BE2C (cell line): Measurements from ENCODE around the gene NDUFB10.
A peak's percentile ranks its signal among the peaks of the same experiment; 100 is the strongest.

ENCODE experiments used
- DNase-seq: peaks from one replicate; pipeline ENCODE4 v3.0.0-alpha.2; 2020
- H3K27me3 ChIP-seq: fragments of 250-450 bp; sonication (Bioruptor Pico); 2 replicates; pipeline ENCODE4 v1.5.1; 2020; ENCODE audit warnings: mild to moderate bottlenecking
- H3K36me3 ChIP-seq: fragments of 250-450 bp; sonication (Bioruptor Pico); 2 replicates; pipeline ENCODE4 v1.5.1; 2020; ENCODE audit warnings: mild to moderate bottlenecking
- H3K4me1 ChIP-seq: fragments of 250-450 bp; sonication (Bioruptor Pico); 2 replicates; pipeline ENCODE4 v1.5.1; 2020
- H3K4me3 ChIP-seq: 2 replicates; pipeline ENCODE4 v1.5.1; 2011; ENCODE audit warnings: low read depth, low read length
- H3K9me3 ChIP-seq: fragments of 250-450 bp; sonication (Bioruptor Pico); 2 replicates; pipeline ENCODE4 v1.5.1; 2020
- CTCF ChIP-seq: IDR thresholded peaks from 2 replicates; pipeline ENCODE4 v1.5.1; 2012; ENCODE audit warnings: mild to moderate bottlenecking, low read depth, low read length

NDUFB10 gene

GRCh38 chr16:1981398-1981836 lies 22.1 kb downstream of the NDUFB10 start, which contains the start of gene NOXO1:
NOXO1 (minus strand) TSS chr16:1981469; CDS start chr16:1981179, 290 bp downstream.
- H3K36me3 ChIP-seq, result peaks cover 32% of the 10 kb centered on the region
- peaks cover 3% of the 10 kb centered on the region; the same call in 1 of the 2 replicates for H3K4me1 ChIP-seq
- no peak for DNase-seq
- TF ChIP-seq CTCF, result no peak
- no peaks in the 10 kb centered on the region for H3K9me3 ChIP-seq
- H3K4me3 ChIP-seq, result no peak within 1 kb of the TSS
- H3K27me3 ChIP-seq, result peaks cover 13% of the 10 kb centered on the region; the same call in 1 of the 2 replicates

- H3K4me1 ChIP-seq, result peaks cover 3% of the 10 kb centered on the region; the same call in 1 of the 2 replicates
- no peaks in the 10 kb centered on the region for H3K9me3 ChIP-seq
- H3K27me3 ChIP-seq, result peaks cover 13% of the 10 kb centered on the region; the same call in 1 of the 2 replicates
- no peak for DNase-seq
- no peak overlapping the region for H3K4me3 ChIP-seq
- H3K36me3 ChIP-seq, result peaks cover 33% of the 10 kb centered on the region
- no peak for TF ChIP-seq CTCF
Measured at GRCh38 chr16:1982013-1982433, 22.7 kb downstream of the NDUFB10 start.

GRCh38 chr16:1982991-1983543 lies 23.7 kb downstream of the NDUFB10 start:
- Histone ChIP-seq H3K36me3 (peaks cover 26% of the 10 kb centered on the region), H3K9me3 (no peaks in the 10 kb centered on the region), H3K4me1 (peaks cover 3% of the 10 kb centered on the region; the same call in 1 of the 2 replicates), H3K4me3 (peak overlapping the region; percentile 66), H3K27me3 (peaks cover 13% of the 10 kb centered on the region; the same call in 1 of the 2 replicates)
- TF ChIP-seq CTCF, result no peak; the same call in 1 of the 2 replicates
- DNase-seq, result no peak

GRCh38 chr16:1983544-1984346 lies 24.4 kb downstream of the NDUFB10 start, which contains the start of gene GFER:
GFER (plus strand) TSS chr16:1984193; CDS start chr16:1984219, 26 bp downstream.
- DNase-seq, result peak; percentile 96
- H3K36me3 ChIP-seq, result peaks cover 19% of the 10 kb centered on the region
- no peaks in the 10 kb centered on the region for H3K9me3 ChIP-seq
- H3K4me1 ChIP-seq, result peaks cover 3% of the 10 kb centered on the region; the same call in 1 of the 2 replicates
- H3K4me3 ChIP-seq, result peak within 1 kb of the TSS; percentile 86
- peak; percentile 52; the same call in 1 of the 2 replicates for TF ChIP-seq CTCF
- peaks cover 14% of the 10 kb centered on the region for H3K27me3 ChIP-seq

GRCh38 chr16:1984347-1985225 lies 25.2 kb downstream of the NDUFB10 start:
- H3K4me1 ChIP-seq, result peaks cover 3% of the 10 kb centered on the region; the same call in 1 of the 2 replicates
- no peak for TF ChIP-seq CTCF
- DNase-seq, result no peak
- H3K36me3 ChIP-seq, result peaks cover 17% of the 10 kb centered on the region
- peaks cover 23% of the 10 kb centered on the region for H3K27me3 ChIP-seq
- H3K9me3 ChIP-seq, result no peaks in the 10 kb centered on the region
- H3K4me3 ChIP-seq, result peak overlapping the region; percentile 86
